GM06990 (cell line): ENCODE measurements around the gene PACS1.

Experiments used
- DNase-seq: peaks from one replicate; pipeline ENCODE4 v3.0.0-alpha.2; 2011; ENCODE audit not compliant: insufficient read length; ENCODE audit errors: extremely low read depth
- H3K27me3 ChIP-seq: replicated peaks from 2 replicates; pipeline ENCODE4 v1.6.0; 2011; ENCODE audit warnings: low read length; ENCODE audit not compliant: control insufficient read depth, insufficient read depth
- H3K36me3 ChIP-seq: 2 replicates; pipeline ENCODE4 v1.5.1; 2011; ENCODE audit warnings: low read length; ENCODE audit not compliant: control insufficient read depth, insufficient read depth
- H3K4me3 ChIP-seq: replicated peaks from 2 replicates; pipeline ENCODE4 v1.5.1; 2011; ENCODE audit warnings: low read depth, mild to moderate bottlenecking, control low read depth, low read length
- CTCF ChIP-seq: IDR thresholded peaks from 2 replicates; pipeline ENCODE4 v1.5.1; 2011; ENCODE audit warnings: low read length, control low read depth, mild to moderate bottlenecking, inconsistent platforms; ENCODE audit not compliant: insufficient read depth, poor library complexity, severe bottlenecking

PACS1 gene

GRCh38 chr11:66119348-66120133 is 49.5 kb downstream of the PACS1 start:
- no peaks in the 10 kb centered on the region for H3K36me3 ChIP-seq
- TF ChIP-seq CTCF = no peak
- no peak for DNase-seq
- H3K4me3 ChIP-seq = no peak overlapping the region
- H3K27me3 ChIP-seq = no peaks in the 10 kb centered on the region

GRCh38 chr11:66121466-66121865 is 51.4 kb downstream of the PACS1 start:
- Histone ChIP-seq H3K27me3 (no peaks in the 10 kb centered on the region), H3K36me3 (no peaks in the 10 kb centered on the region), H3K4me3 (no peak overlapping the region)
- TF ChIP-seq CTCF = no peak
- DNase-seq = no peak

DNA sequence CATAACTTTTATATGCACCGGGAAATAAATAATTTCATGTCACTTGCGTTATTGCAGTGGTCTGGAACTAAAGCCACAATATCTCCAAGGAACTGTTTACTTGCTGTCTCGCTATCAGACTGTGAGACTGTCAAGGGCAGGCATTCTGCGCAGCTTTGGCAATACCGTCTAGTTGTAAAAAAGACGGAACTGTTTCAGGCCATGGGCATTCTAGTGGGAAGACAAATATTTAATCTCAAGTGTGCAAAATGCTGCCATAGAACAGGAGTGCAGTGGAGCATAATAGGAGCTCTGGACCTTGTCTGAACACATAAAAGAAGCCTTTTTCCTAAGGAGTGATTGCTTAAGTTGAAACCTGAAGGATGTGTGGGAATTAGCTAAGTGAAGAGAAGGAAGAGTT is 53.8 kb downstream of the PACS1 start:
- DNase-seq = no peak
- H3K36me3 ChIP-seq = no peaks in the 10 kb centered on the region
- no peaks in the 10 kb centered on the region for H3K27me3 ChIP-seq
- TF ChIP-seq CTCF = no peak
- no peak overlapping the region for H3K4me3 ChIP-seq

GRCh38 chr11:66124564-66124963 is 54.5 kb downstream of the PACS1 start:
- Histone ChIP-seq H3K27me3 (no peaks in the 10 kb centered on the region), H3K36me3 (no peaks in the 10 kb centered on the region), H3K4me3 (no peak overlapping the region)
- no peak for TF ChIP-seq CTCF
- DNase-seq = no peak

- Histone ChIP-seq H3K27me3 (no peaks in the 10 kb centered on the region), H3K4me3 (no peak overlapping the region), H3K36me3 (no peaks in the 10 kb centered on the region)
- no peak for DNase-seq
- TF ChIP-seq CTCF = no peak
Measured at GRCh38 chr11:66126064-66126463, 56.0 kb downstream of the PACS1 start.
